GM18526 (cell line): ENCODE measurements around the gene CLDN1.

Experiments used
- POLR2A ChIP-seq: IDR thresholded peaks from 3 replicates; pipeline ENCODE4 v1.6.1; 2011; ENCODE audit not compliant: insufficient read length; ENCODE audit errors: extremely low read depth

The CLDN1 gene

GRCh38 chr3:190345027-190345821, 23.0 kb upstream of the CLDN1 start:
- TF ChIP-seq POLR2A = no peak

DNA sequence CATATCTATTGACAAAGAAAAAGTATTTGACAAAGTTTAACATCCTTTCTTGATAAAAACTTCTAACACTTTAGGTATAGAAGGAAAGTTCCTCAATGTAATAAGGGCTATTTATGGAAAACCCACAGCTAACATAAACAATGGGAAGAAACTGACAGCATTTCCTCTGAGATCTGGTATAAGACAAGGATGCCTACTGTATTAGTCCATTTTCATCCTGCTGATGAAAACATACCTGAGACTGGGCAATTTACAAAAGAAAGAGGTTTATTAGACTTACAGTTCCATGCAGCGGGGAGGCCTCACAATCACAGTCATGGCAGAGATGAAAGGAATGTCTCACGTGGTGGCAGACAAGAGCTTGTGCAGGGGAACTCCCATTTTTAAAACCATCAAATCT, 17.8 kb upstream of the CLDN1 start:
- no peak for TF ChIP-seq POLR2A

DNA sequence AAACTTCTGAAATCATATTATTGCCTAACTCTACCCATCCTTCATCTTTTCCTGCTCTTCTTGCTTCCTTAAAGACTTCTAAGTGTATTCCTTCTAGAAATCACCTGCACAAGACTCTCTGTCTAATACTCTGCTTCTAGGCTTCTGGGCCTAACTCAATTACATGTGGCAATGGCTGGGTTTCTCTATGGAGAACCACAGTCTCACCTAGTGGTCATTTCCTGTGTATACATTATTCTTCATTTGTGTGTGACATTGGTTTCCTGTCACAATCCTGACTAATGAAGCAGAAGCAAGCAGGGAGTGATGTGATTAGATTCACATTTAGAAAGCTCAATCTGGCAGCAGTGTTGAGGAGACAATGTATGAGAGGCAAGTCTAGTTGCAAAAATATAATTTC, 16.9 kb upstream of the CLDN1 start:
- TF ChIP-seq POLR2A = no peak

GRCh38 chr3:190338717-190339116, 16.5 kb upstream of the CLDN1 start:
- TF ChIP-seq POLR2A = no peak

GRCh38 chr3:190337301-190337700, 15.1 kb upstream of the CLDN1 start:
- no peak for TF ChIP-seq POLR2A

- TF ChIP-seq POLR2A = no peak
These were observed 14.4 kb upstream of the CLDN1 start for GRCh38 chr3:190336516-190337189.

- TF ChIP-seq POLR2A = no peak
These were observed 11.7 kb upstream of the CLDN1 start for GRCh38 chr3:190333961-190334360.

DNA sequence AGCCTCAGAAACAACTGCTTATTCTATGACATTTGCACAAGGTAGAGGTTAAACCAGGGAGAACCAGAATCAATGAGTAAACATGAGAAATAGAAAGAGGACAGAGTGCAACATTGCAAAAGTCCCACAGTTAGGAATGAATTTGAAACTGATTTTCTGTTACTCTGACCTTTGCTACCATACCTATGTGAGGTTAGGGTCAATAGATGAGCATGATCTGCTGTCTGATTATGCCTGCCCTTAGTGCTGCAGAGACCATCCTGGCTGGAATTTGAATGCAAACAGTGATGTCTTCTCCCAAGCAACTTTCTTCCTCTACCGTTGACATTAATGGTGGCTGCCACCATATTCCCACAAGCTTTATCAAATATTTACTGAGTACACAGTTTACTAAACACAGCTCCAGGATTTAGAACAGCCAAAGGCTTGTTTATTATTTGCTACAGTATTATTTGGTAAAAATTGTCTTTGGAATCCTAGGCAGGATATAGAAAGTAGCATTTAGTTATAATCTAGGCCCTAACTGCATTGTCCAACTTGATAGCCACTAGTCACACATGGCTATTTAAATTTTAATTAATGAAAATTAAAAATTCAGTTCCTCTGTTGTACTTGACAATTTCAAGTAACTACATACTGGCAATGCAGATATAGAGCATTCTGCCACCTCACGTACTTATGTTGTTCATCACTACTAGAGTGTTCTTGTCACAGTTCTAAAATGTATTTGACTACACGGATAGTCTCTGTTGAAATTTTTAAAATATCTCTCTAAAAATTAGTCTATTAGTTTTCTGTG, 8.9 kb upstream of the CLDN1 start:
- no peak for TF ChIP-seq POLR2A

- TF ChIP-seq POLR2A = no peak
These were observed 4.7 kb upstream of the CLDN1 start for GRCh38 chr3:190326930-190327329.

- TF ChIP-seq POLR2A = no peak
These were observed 4.1 kb upstream of the CLDN1 start for GRCh38 chr3:190326361-190326760.

GRCh38 chr3:190325923-190326322, 3.7 kb upstream of the CLDN1 start:
- no peak for TF ChIP-seq POLR2A

- no peak for TF ChIP-seq POLR2A
These were observed 990 bp upstream of the CLDN1 start for GRCh38 chr3:190323246-190323626.

DNA sequence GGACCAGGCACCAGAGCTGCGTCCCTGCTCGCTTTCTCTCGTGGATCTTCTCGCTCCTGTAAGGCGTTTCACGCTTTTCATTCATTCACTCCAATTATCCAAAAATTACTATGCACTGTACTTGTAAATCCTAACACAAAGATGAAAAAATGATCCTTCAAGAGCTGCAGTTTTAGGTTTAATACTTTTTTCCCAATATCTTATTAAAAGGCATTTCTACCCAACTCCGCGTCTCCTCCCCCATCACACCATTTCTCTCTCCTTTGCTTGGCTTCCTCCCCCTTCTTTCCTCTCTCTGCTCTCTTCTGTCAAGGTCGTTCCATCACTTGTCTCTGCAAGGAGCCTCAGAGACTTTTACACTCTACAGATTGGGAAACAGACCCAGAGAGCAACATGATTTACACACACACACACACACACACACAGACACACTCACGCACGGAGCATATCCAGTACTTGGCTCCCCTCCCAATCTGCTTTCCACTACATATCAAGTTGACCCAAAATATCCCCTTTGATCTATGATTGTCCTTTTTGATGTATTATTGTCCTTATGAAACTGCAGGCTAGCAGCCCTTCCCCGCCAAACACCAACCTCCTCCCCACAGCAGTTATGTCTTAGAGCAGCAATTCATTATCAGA, 479 bp upstream of the CLDN1 start:
- no peak for TF ChIP-seq POLR2A

DNA sequence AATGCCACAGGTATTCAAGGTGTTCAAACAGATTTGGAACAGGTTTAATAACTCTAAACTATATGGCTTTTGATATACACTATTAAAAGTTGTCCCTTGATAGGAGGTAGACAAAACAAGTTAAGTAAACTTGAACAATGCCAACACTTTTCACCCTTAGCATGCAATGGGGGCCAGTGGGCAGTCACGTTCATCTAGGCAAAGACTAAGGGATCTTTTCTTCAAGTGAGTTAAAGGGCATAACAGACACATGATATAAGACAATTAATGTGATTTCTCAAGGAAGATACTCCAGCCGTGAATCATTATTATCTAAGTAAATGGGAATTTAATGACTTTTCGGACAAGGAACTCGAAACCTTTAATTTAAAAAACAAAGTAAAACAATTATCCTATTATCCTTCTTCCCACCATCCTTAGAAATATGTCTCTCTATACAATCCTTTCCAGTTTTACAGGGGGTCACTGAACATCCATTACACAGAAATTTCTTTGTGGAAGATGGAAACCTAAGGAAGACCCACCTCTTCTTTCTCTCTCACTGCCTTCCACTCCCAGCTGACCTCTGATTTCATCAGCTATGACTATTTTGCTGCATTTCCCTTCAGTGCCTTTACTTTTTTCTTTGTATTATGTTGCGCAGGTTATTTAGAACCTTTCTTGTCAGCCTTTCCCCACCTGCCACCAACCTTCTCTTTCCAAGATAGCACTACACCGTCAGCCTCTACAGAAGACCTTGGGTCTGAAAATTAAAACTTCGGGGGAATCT, 1.5 kb downstream of the CLDN1 start:
- no peak for TF ChIP-seq POLR2A

DNA sequence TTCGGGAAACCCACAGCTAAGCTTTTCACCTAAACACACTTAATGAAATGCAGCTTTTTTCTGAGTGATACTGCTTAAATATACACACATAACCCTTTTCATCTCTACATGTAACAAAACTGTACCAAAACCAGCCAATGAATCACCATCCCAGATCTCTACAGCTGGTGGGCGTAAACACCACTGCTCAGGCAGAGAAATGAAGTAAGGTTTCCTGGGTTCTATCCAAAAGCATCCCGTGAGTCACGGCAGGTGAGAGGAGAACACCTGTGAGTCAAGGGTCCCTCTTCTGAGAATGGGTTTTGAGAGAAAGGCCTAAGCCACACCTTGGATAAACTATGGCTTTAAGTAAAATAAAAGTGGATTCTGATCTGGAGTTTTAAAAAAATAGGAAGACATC, 2.6 kb downstream of the CLDN1 start:
- no peak for TF ChIP-seq POLR2A

GRCh38 chr3:190318666-190319065, 3.6 kb downstream of the CLDN1 start:
- no peak for TF ChIP-seq POLR2A
